IMR-90 (cell line): ENCODE data around the gene PRSS38. TPM values are rescaled to one million over a fixed set of nuclear protein-coding genes. Genes with fewer than 3 reads are reported as not detected.
A peak's percentile ranks its signal among the peaks of the same experiment; 100 is the strongest.

Experiments
- ATAC-seq: fragments of 200-7000 bp; cut with Tn5 transposase; 2 replicates; pipeline ENCODE4 v1.9.1; 2020; ENCODE audit warnings: low read depth, mild to moderate bottlenecking, moderate library complexity
- BruUV-seq: library from RNA; stranded (reverse); fragments of 400-500 nt; replicated peaks from 2 replicates; lab custom pipeline; 2021; lab: Mats Ljungman, UMichigan
- CTCF ChIA-PET: fragments of 300-600 bp; formaldehyde crosslinking; extraction: SDS; loops from one replicate; lab custom pipeline; 2021; ENCODE audit warnings: antibody characterized with exemption; lab: Yijun Ruan, JAX
- POLR2A ChIA-PET: fragments of 300-600 bp; sonication (Branson Sonifier 250); formaldehyde crosslinking; loops from one replicate; lab custom pipeline; 2022; ENCODE audit warnings: antibody characterized with exemption; ENCODE audit not compliant: unreplicated experiment; lab: Charles Lee
- DNase-seq: peaks from one replicate; pipeline ENCODE4 v3.0.0; 2013
- H2AFZ ChIP-seq: replicated peaks from 2 replicates; pipeline ENCODE3; 2013; ENCODE audit warnings: low read length, mild to moderate bottlenecking; ENCODE audit not compliant: poor library complexity
- H2AK5ac ChIP-seq: 2 replicates; pipeline ENCODE4 v1.6.1; 2013; ENCODE audit warnings: low read depth, low read length, inconsistent platforms
- H2AK9ac ChIP-seq: replicated peaks from 2 replicates; pipeline ENCODE3; 2013; ENCODE audit warnings: mild to moderate bottlenecking, low read depth, low read length, moderate library complexity; ENCODE audit not compliant: poor library complexity
- H2BK120ac ChIP-seq: 2 replicates; pipeline ENCODE4 v1.6.1; 2013; ENCODE audit warnings: low read depth, low read length, inconsistent platforms
- H2BK15ac ChIP-seq: 3 replicates; pipeline ENCODE4 v1.6.1; 2013; ENCODE audit warnings: low read depth, low read length, inconsistent platforms
- H2BK20ac ChIP-seq: 2 replicates; pipeline ENCODE4 v1.6.1; 2013; ENCODE audit warnings: low read depth, mild to moderate bottlenecking, inconsistent platforms, low read length, moderate library complexity
- H2BK5ac ChIP-seq: 2 replicates; pipeline ENCODE4 v1.6.1; 2013; ENCODE audit warnings: mild to moderate bottlenecking, low read depth, low read length, inconsistent platforms; ENCODE audit not compliant: poor library complexity, severe bottlenecking
- H3K14ac ChIP-seq: replicated peaks from 2 replicates; pipeline ENCODE4 v1.6.1; 2013; ENCODE audit warnings: low read depth, low read length, inconsistent platforms
- H3K18ac ChIP-seq: 2 replicates; pipeline ENCODE4 v1.6.1; 2013; ENCODE audit warnings: low read depth, low read length, control low read depth
- H3K23ac ChIP-seq: 2 replicates; pipeline ENCODE4 v1.6.1; 2013; ENCODE audit warnings: low read depth, low read length, inconsistent platforms
- H3K27ac ChIP-seq: 2 replicates; pipeline ENCODE4 v1.5.1; 2013; ENCODE audit warnings: mild to moderate bottlenecking, control low read depth, low read length; ENCODE audit not compliant: insufficient read depth
- H3K27me3 ChIP-seq: 2 replicates; pipeline ENCODE4 v1.6.1; 2013; ENCODE audit warnings: low read length; ENCODE audit not compliant: control insufficient read depth, insufficient read depth
- H3K36me3 ChIP-seq: 2 replicates; pipeline ENCODE4 v1.6.1; 2013; ENCODE audit warnings: low read length, mixed read lengths; ENCODE audit not compliant: control insufficient read depth, insufficient read depth
- H3K4ac ChIP-seq: 2 replicates; pipeline ENCODE4 v1.6.1; 2013; ENCODE audit warnings: low read depth, low read length, inconsistent platforms
- H3K4me1 ChIP-seq: 2 replicates; pipeline ENCODE4 v1.6.1; 2013; ENCODE audit warnings: low read length, mixed read lengths; ENCODE audit not compliant: control insufficient read depth, insufficient read depth
- H3K4me2 ChIP-seq: 2 replicates; pipeline ENCODE4 v1.6.1; 2013; ENCODE audit warnings: low read depth, mild to moderate bottlenecking, control low read depth, low read length, moderate library complexity
- H3K4me3 ChIP-seq: 2 replicates; pipeline ENCODE4 v1.5.1; 2013; ENCODE audit warnings: low read depth, mild to moderate bottlenecking, control low read depth, low read length, moderate library complexity; ENCODE audit not compliant: insufficient read depth
- H3K56ac ChIP-seq: 2 replicates; pipeline ENCODE4 v1.6.1; 2013; ENCODE audit warnings: low read length, inconsistent platforms; ENCODE audit not compliant: insufficient read depth; ENCODE audit errors: extremely low read depth
- H3K79me1 ChIP-seq, 2 experiments: 2 replicates each; pipeline ENCODE4 v1.6.1; 2013; ENCODE audit warnings: low read length in 2 of 2, inconsistent platforms in 1 of 2, low read depth in 1 of 2
- H3K9ac ChIP-seq: 2 replicates; pipeline ENCODE4 v1.6.1; 2013; ENCODE audit warnings: low read depth, low read length, control low read depth
- H3K9me1 ChIP-seq: 2 replicates; pipeline ENCODE4 v1.6.1; 2013; ENCODE audit warnings: low read length, inconsistent platforms; ENCODE audit not compliant: insufficient read depth
- H3K9me3 ChIP-seq: 2 replicates; pipeline ENCODE4 v1.6.1; 2013; ENCODE audit warnings: low read length; ENCODE audit not compliant: control insufficient read depth, insufficient read depth
- H4K20me1 ChIP-seq: 2 replicates; pipeline ENCODE4 v1.6.1; 2013; ENCODE audit warnings: low read length, inconsistent platforms; ENCODE audit not compliant: insufficient read depth
- H4K5ac ChIP-seq: 2 replicates; pipeline ENCODE4 v1.6.1; 2013; ENCODE audit warnings: mild to moderate bottlenecking, low read depth, low read length, control low read depth
- H4K8ac ChIP-seq, 2 experiments: 2 replicates each; pipeline ENCODE4 v1.6.1; 2013; ENCODE audit warnings: low read depth in 2 of 2, low read length in 2 of 2, control low read depth in 1 of 2, inconsistent platforms in 1 of 2
- H4K91ac ChIP-seq: 2 replicates; pipeline ENCODE4 v1.6.1; 2013; ENCODE audit warnings: low read depth, low read length, inconsistent platforms; ENCODE audit not compliant: insufficient read depth
- ELK1 ChIP-seq: fragments of 150-350 bp; IDR thresholded peaks from 2 replicates; pipeline ENCODE4 v1.6.1; 2016; ENCODE audit warnings: low read depth, mild to moderate bottlenecking, low read length, moderate library complexity, borderline replicate concordance
- FOS ChIP-seq: fragments of 150-350 bp; IDR thresholded peaks from 2 replicates; pipeline ENCODE4 v1.6.1; 2016; ENCODE audit warnings: low read depth, low read length
- MXI1 ChIP-seq: IDR thresholded peaks from 2 replicates; pipeline ENCODE4 v1.6.1; 2012; ENCODE audit warnings: low read depth, mild to moderate bottlenecking, low read length, moderate library complexity, borderline replicate concordance
- RCOR1 ChIP-seq: IDR thresholded peaks from 2 replicates; pipeline ENCODE4 v1.6.1; 2012; ENCODE audit warnings: mild to moderate bottlenecking, low read length, improper control_type of control experiment; ENCODE audit not compliant: insufficient replicate concordance
- WGBS, 2 experiments: methylation state at CpG; one replicate each; pipeline versions ENCODE4 v1.1.5 to v1.1.7; 2013; ENCODE audit warnings: missing lambda C conversion rate in 2 of 2; ENCODE audit not compliant: insufficient read length in 1 of 2; ENCODE audit errors: extremely low coverage in 2 of 2; 5-methylcytosine and 5-hydroxymethylcytosine counted together
- dilution Hi-C: fragments of 300-500 bp; cut with HindIII; formaldehyde crosslinking; loops from one replicate; pipeline ENCODE4 v1.14.3; 2018; ENCODE audit warnings: low sequenced_read_pairs; ENCODE audit not compliant: unreplicated experiment
- in situ Hi-C: fragments of 300-500 bp; cut with MboI; formaldehyde crosslinking; loops from 3 replicates; pipeline ENCODE4 v1.14.3; 2019; ENCODE audit warnings: low sequenced_read_pairs, inconsistent platforms, mixed read lengths
- intact Hi-C: fragments of 100-400 bp; cut with micrococcal nuclease; formaldehyde crosslinking; loops from 2 replicates; pipeline ENCODE4 v1.10.0; 2022
- polyA plus RNA-seq, 3 experiments: library from polyadenylated mRNA; depleted of rRNA; stranded (reverse); fragments of >200 nt; gene quantifications; 2 replicates each; pipeline ENCODE4 v1.2.3, GENCODE V29; 2012; ENCODE audit warnings: low replicate concordance in 1 of 3
- total RNA-seq: library from RNA; depleted of rRNA; stranded (reverse); fragments of >200 nt; gene quantifications from 2 replicates; pipeline ENCODE4 v1.2.3, GENCODE V29; 2012

PRSS38 gene
- total and polyA plus RNA-seq, 2 of the 4 experiments (the other 2 are of a cell fraction) = not detected

GRCh38 chr1:227885648-227886502 is 70.4 kb downstream of the PRSS38 start:
- intact Hi-C loops = no loop called here

More at GRCh38 chr1:227885648-227886502, 70.4 kb downstream of the PRSS38 start:
- peak; percentile 29 for DNase-seq
- Histone ChIP-seq H4K5ac (no peak overlapping the region), H4K91ac (no peak overlapping the region), H4K8ac (no peak overlapping the region), H2AK5ac (no peak overlapping the region), H3K4ac (no peak overlapping the region), H3K79me1 (no peaks in the 10 kb centered on the region), H3K9me3 (no peaks in the 10 kb centered on the region), H3K14ac (no peak overlapping the region), H3K23ac (no peak overlapping the region), H2AFZ (peak overlapping the region; percentile 51), H2BK5ac (no peak overlapping the region), H3K4me3 (no peak overlapping the region), H2BK120ac (no peak overlapping the region), H3K9ac (no peak overlapping the region), H3K9me1 (no peaks in the 10 kb centered on the region), H3K18ac (no peak overlapping the region), H3K27ac (no peak overlapping the region), H2BK20ac (no peak overlapping the region), H3K27me3 (peaks cover 2% of the 10 kb centered on the region; the same call in 1 of the 2 replicates), H3K4me2 (no peak overlapping the region), H4K20me1 (no peaks in the 10 kb centered on the region), H2BK15ac (no peak overlapping the region), H3K36me3 (no peaks in the 10 kb centered on the region), H2AK9ac (peak overlapping the region; percentile 15), H3K56ac (no peak overlapping the region), H3K4me1 (no peaks in the 10 kb centered on the region; the same call in 1 of the 2 replicates)
- 31% methylated on average over 6 of the region's 14 CpGs; no CpG with 5 or more reads in 1 of the 2 experiments for WGBS, 2 experiments
- ChIA-PET POLR2A (no interaction called here), CTCF (interaction anchor here (0.6 kb wide), 1 partner anchor 50 kb away, joined by 4 read pairs; no protein-coding TSS in a partner anchor)
- in situ Hi-C loops (no loop called here), dilution Hi-C loops (no loop called here)
- BruUV-seq = no TSS peak
- TF ChIP-seq RCOR1 (no peak), ELK1 (no peak), FOS (no peak), MXI1 (no peak)
- peak; percentile 19; the same call in 1 of the 2 replicates for ATAC-seq
